Ishikawa (cell line): ENCODE data around the gene PCDHB2.

Source experiments
- CEBPB ChIP-seq: IDR thresholded peaks from 2 replicates; pipeline ENCODE4 v1.6.1; 2012
- CREB1 ChIP-seq: IDR thresholded peaks from 2 replicates; pipeline ENCODE4 v1.6.1; 2012; ENCODE audit warnings: low read depth
- EGR1 ChIP-seq: IDR thresholded peaks from 2 replicates; pipeline ENCODE4 v1.6.1; 2012
- EP300 ChIP-seq: IDR thresholded peaks from 2 replicates; pipeline ENCODE4 v1.6.1; 2012; ENCODE audit warnings: borderline replicate concordance
- FOXM1 ChIP-seq: IDR thresholded peaks from 2 replicates; pipeline ENCODE4 v1.6.1; 2012; ENCODE audit warnings: low read depth, borderline replicate concordance
- MAX ChIP-seq: IDR thresholded peaks from 2 replicates; pipeline ENCODE4 v1.6.1; 2012
- NFIC ChIP-seq: IDR thresholded peaks from 2 replicates; pipeline ENCODE4 v1.6.1; 2012
- RAD21 ChIP-seq: IDR thresholded peaks from 2 replicates; pipeline ENCODE4 v1.6.1; 2012; ENCODE audit warnings: low read depth
- REST ChIP-seq: IDR thresholded peaks from 2 replicates; pipeline ENCODE4 v1.6.1; 2012; ENCODE audit warnings: low read depth, mild to moderate bottlenecking
- TAF1 ChIP-seq: IDR thresholded peaks from 2 replicates; pipeline ENCODE4 v1.6.1; 2012; ENCODE audit warnings: low read depth, mild to moderate bottlenecking
- TCF12 ChIP-seq: IDR thresholded peaks from 2 replicates; pipeline ENCODE4 v1.6.1; 2012; ENCODE audit warnings: low read depth
- TEAD4 ChIP-seq: IDR thresholded peaks from 2 replicates; pipeline ENCODE4 v1.6.1; 2012
- YY1 ChIP-seq: IDR thresholded peaks from 2 replicates; pipeline ENCODE4 v1.6.1; 2012; ENCODE audit warnings: low read depth
- ZBTB7A ChIP-seq: IDR thresholded peaks from 2 replicates; pipeline ENCODE4 v1.6.1; 2012; ENCODE audit warnings: low read depth
- TF ChIP-seq, protein P1 (sequence below): IDR thresholded peaks from 2 replicates; pipeline ENCODE4 v1.6.1; 2012

PCDHB2 gene

GRCh38 chr5:141095263-141095641 lies 837 bp downstream of the PCDHB2 start:
- TF ChIP-seq ZBTB7A (no peak), EGR1 (no peak), NFIC (no peak), TCF12 (no peak), CEBPB (no peak), FOXM1 (no peak), REST (no peak), YY1 (no peak), EP300 (no peak), TAF1 (no peak), RAD21 (no peak), TEAD4 (no peak), MAX (no peak), CREB1 (no peak)
- TF ChIP-seq, protein P1, sequence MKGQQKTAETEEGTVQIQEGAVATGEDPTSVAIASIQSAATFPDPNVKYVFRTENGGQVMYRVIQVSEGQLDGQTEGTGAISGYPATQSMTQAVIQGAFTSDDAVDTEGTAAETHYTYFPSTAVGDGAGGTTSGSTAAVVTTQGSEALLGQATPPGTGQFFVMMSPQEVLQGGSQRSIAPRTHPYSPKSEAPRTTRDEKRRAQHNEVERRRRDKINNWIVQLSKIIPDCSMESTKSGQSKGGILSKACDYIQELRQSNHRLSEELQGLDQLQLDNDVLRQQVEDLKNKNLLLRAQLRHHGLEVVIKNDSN: no peak

DNA sequence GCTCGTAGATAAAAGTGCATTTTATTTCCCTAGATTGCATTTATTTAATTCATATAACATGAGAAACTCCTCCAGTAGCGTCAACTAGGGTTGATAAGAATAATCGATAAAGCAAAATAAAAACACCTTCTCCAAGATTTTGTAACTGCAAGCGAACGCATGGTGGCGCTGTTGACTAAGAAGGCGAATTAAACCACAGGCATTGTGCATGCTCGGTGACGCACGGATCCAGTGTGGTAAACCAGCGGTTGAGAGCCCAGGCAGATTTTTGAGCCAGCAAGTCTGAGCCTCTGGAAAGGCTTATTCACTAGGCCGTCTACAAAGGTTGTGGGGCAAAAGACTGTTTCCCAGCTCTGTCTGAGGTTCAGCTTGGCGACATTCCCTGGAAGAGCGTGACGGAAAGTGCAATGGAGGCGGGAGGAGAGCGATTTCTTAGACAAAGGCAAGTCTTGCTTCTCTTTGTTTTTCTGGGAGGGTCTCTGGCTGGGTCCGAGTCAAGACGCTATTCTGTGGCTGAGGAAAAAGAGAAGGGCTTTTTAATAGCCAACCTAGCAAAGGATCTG lies 5.9 kb downstream of the PCDHB2 start, which contains the start of gene PCDHB3:
Gene PCDHB3 (plus strand): TSS at position 231 of the 563 bp plus-strand sequence. CDS start 177 bp downstream, at position 408.
- peak; percentile 24; the same call in 1 of the 2 replicates for TF ChIP-seq RAD21
- TF ChIP-seq, protein P1: no peak
- no peak for TF ChIP-seq MAX

DNA sequence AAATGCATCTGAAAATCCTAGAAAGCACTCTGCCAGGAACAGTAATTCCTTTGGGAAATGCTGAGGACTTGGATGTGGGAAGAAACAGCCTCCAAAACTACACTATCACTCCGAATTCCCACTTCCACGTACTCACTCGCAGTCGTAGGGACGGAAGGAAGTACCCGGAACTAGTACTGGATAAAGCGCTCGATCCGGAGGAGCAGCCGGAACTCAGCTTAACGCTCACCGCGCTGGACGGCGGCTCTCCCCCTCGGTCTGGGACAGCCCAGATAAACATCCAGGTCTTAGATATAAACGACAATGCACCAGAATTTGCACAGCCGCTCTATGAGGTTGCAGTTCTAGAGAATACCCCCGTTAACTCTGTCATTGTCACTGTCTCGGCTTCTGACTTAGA lies 6.6 kb downstream of the PCDHB2 start:
- TF ChIP-seq YY1 (no peak), NFIC (no peak), TEAD4 (no peak), ZBTB7A (no peak), RAD21 (no peak), CEBPB (no peak), REST (no peak), FOXM1 (no peak), EP300 (no peak), EGR1 (no peak), CREB1 (no peak), TCF12 (no peak), TAF1 (no peak), MAX (no peak)
- TF ChIP-seq, protein P1: no peak

DNA sequence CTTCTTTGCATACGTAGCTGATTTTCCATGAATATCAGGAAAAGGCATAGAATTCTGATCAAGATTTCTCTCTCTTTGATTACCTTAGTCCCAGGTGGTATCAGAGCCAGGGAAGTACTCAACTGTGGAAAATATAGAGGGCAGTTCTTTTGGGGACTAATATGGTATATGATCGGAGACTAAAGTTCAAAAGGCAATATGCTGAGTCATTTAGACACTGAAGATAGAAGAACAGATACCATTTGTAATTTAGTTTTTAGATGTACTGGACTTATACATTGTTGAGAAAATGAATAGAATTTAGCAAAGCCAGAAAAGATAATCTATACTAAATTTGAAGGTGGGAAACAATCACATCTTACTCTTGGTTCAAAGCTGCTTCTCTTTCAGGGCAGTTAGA lies 10.9 kb downstream of the PCDHB2 start:
- TF ChIP-seq EGR1: no peak
- no peak for TF ChIP-seq CEBPB
- TF ChIP-seq MAX: no peak
- TF ChIP-seq TEAD4: no peak

- TF ChIP-seq EGR1: no peak
- no peak for TF ChIP-seq CEBPB
- TF ChIP-seq, protein P1: no peak
- no peak for TF ChIP-seq TEAD4
- no peak for TF ChIP-seq YY1
- no peak for TF ChIP-seq EP300
- no peak for TF ChIP-seq REST
- no peak for TF ChIP-seq TCF12
- no peak for TF ChIP-seq MAX
- TF ChIP-seq ZBTB7A: no peak
- TF ChIP-seq RAD21: no peak
- TF ChIP-seq NFIC: no peak
- no peak for TF ChIP-seq FOXM1
- no peak for TF ChIP-seq TAF1
- TF ChIP-seq CREB1: no peak
Observed at GRCh38 chr5:141119250-141119649, 24.8 kb downstream of the PCDHB2 start.
